GM12872 (cell line): ENCODE measurements around the gene PIK3R4.

Experiments
- CTCF ChIP-seq: IDR thresholded peaks from 3 replicates; pipeline ENCODE4 v1.5.1; 2011; ENCODE audit warnings: low read depth, mild to moderate bottlenecking, low read length, moderate library complexity; ENCODE audit not compliant: insufficient read depth

PIK3R4 gene

GRCh38 chr3:130779486-130779885 is 32.9 kb upstream of the PIK3R4 start:
- TF ChIP-seq CTCF, result no peak

- no peak for TF ChIP-seq CTCF
Observed at GRCh38 chr3:130779031-130779430, 32.4 kb upstream of the PIK3R4 start.

GRCh38 chr3:130773366-130773765 is 26.7 kb upstream of the PIK3R4 start:
- TF ChIP-seq CTCF, result no peak

GRCh38 chr3:130772129-130772528 is 25.5 kb upstream of the PIK3R4 start:
- no peak for TF ChIP-seq CTCF

GRCh38 chr3:130770644-130771043 is 24.0 kb upstream of the PIK3R4 start:
- TF ChIP-seq CTCF, result no peak

- no peak for TF ChIP-seq CTCF
Observed at GRCh38 chr3:130761730-130762311, 15.2 kb upstream of the PIK3R4 start.

GRCh38 chr3:130760922-130761321 is 14.3 kb upstream of the PIK3R4 start:
- no peak for TF ChIP-seq CTCF

- TF ChIP-seq CTCF, result peak; percentile 71
Observed at GRCh38 chr3:130759692-130760338, 13.2 kb upstream of the PIK3R4 start.
